Liver (tissue), 9 donors: ENCODE measurements around the gene ADAMTS1. TPM values are rescaled to one million over a fixed set of nuclear protein-coding genes. Genes with fewer than 3 reads are reported as not detected.

Experiments
- DNase-seq: peaks from one replicate; pipeline ENCODE4 v3.0.0-alpha.2; 2017; ENCODE audit warnings: low spot score
- H3K27ac ChIP-seq, 2 donors: one replicate each; pipeline ENCODE4 v1.7.0; 2013; ENCODE audit warnings: inconsistent platforms in 2 of 2, low read length in 2 of 2, control low read depth in 1 of 2, low read depth in 1 of 2, mild to moderate bottlenecking in 1 of 2
- H3K27me3 ChIP-seq, 4 donors: one replicate each; pipeline versions ENCODE4 v1.6.1 to v1.7.0; 2013; ENCODE audit warnings: low read length in 3 of 4, inconsistent platforms in 1 of 4, mild to moderate bottlenecking in 1 of 4, moderate library complexity in 1 of 4; ENCODE audit not compliant: control insufficient read depth in 4 of 4, insufficient read depth in 4 of 4
- H3K36me3 ChIP-seq, 4 donors: one replicate each; pipeline versions ENCODE4 v1.6.1 to v1.7.0; 2013; ENCODE audit warnings: low read length in 3 of 4, mild to moderate bottlenecking in 3 of 4, low read depth in 1 of 4, moderate library complexity in 1 of 4; ENCODE audit not compliant: control insufficient read depth in 4 of 4, insufficient read depth in 3 of 4
- H3K4me1 ChIP-seq, 4 donors: one replicate each; pipeline versions ENCODE4 v1.6.1 to v1.7.0; 2013; ENCODE audit warnings: low read length in 3 of 4, mild to moderate bottlenecking in 3 of 4, moderate library complexity in 1 of 4; ENCODE audit not compliant: control insufficient read depth in 4 of 4, insufficient read depth in 4 of 4
- H3K4me3 ChIP-seq, 3 donors: one replicate each; pipeline versions ENCODE4 v1.6.1 to v1.7.0; 2013; ENCODE audit warnings: low read length in 3 of 3, control low read depth in 1 of 3, low read depth in 1 of 3, mild to moderate bottlenecking in 1 of 3
- H3K9ac ChIP-seq, 2 donors: one replicate each; pipeline ENCODE4 v1.7.0; 2013; ENCODE audit warnings: low read length in 2 of 2, mild to moderate bottlenecking in 2 of 2, moderate library complexity in 2 of 2, control low read depth in 1 of 2, low read depth in 1 of 2
- H3K9me3 ChIP-seq, 4 donors: one replicate each; pipeline versions ENCODE4 v1.6.1 to v1.7.0; 2013; ENCODE audit warnings: low read length in 3 of 4; ENCODE audit not compliant: control insufficient read depth in 4 of 4
- EGR1 ChIP-seq, 2 donors: IDR thresholded peaks; 2 replicates each; pipeline ENCODE4 v1.6.1; 2016 to 2018; ENCODE audit warnings: antibody characterized with exemption in 2 of 2, low read depth in 2 of 2
- FOXA1 ChIP-seq: IDR thresholded peaks from 2 replicates; pipeline ENCODE4 v1.6.1; 2016; ENCODE audit warnings: antibody characterized with exemption
- FOXA2 ChIP-seq: IDR thresholded peaks from 2 replicates; pipeline ENCODE4 v1.6.1; 2016; ENCODE audit warnings: antibody characterized with exemption
- GABPA ChIP-seq, 2 donors: IDR thresholded peaks in 1 of 2; conservative IDR thresholded peaks in 1 of 2; 2 replicates each; pipeline ENCODE4 v1.6.1; 2016; ENCODE audit warnings: antibody characterized with exemption in 2 of 2, mild to moderate bottlenecking in 1 of 2, moderate library complexity in 1 of 2
- HNF4G ChIP-seq: IDR thresholded peaks from 2 replicates; pipeline ENCODE4 v1.6.1; 2016; ENCODE audit warnings: antibody characterized with exemption
- NR2F2 ChIP-seq: IDR thresholded peaks from 2 replicates; pipeline ENCODE4 v1.6.1; 2016; ENCODE audit warnings: antibody characterized with exemption
- RAD21 ChIP-seq, 2 donors: IDR thresholded peaks; 2 replicates each; pipeline ENCODE4 v1.6.1; 2016; ENCODE audit warnings: antibody characterized with exemption in 2 of 2, mild to moderate bottlenecking in 2 of 2
- RXRA ChIP-seq, 2 donors: IDR thresholded peaks; 2 replicates each; pipeline ENCODE4 v1.6.1; 2017 to 2018; ENCODE audit warnings: antibody characterized with exemption in 2 of 2, mild to moderate bottlenecking in 1 of 2
- SP1 ChIP-seq: IDR thresholded peaks from 2 replicates; pipeline ENCODE4 v1.6.1; 2018; ENCODE audit warnings: antibody characterized with exemption, mild to moderate bottlenecking
- TAF1 ChIP-seq: conservative IDR thresholded peaks from 2 replicates; pipeline ENCODE4 v1.6.1; 2016; ENCODE audit warnings: antibody characterized with exemption, mild to moderate bottlenecking
- YY1 ChIP-seq: IDR thresholded peaks from 2 replicates; pipeline ENCODE4 v1.6.1; 2016; ENCODE audit warnings: antibody characterized with exemption, mild to moderate bottlenecking
- WGBS: extraction: QIAGEN DNeasy Blood & Tissue Kit; methylation state at CpG from one replicate; pipeline ENCODE4 v1.1.7; 2013; 5-methylcytosine and 5-hydroxymethylcytosine counted together
- polyA plus RNA-seq, 2 donors: library from polyadenylated mRNA; stranded (reverse) in 1 of 2; unstranded in 1 of 2; fragments of 200-250 nt in 1 of 2; fragments of >200 nt in 1 of 2; fragmentation: Nextera tagmentation in 1 of 2; extraction: Ambion mirVana in 1 of 2; gene quantifications; one replicate each; pipeline versions ENCODE4 v1.2.1 to v1.2.3, GENCODE V29; 2013 to 2015
- total RNA-seq, 2 donors: library from RNA; depleted of rRNA; stranded (reverse); fragments of >200 nt; gene quantifications; one replicate each; pipeline ENCODE4 v1.2.3, GENCODE V29; 2014
- TF ChIP-seq, protein P1 (sequence below): IDR thresholded peaks from 2 replicates; pipeline ENCODE4 v1.6.1; 2016; ENCODE audit warnings: antibody characterized with exemption
- TF ChIP-seq, protein P2 (sequence below): fragments of 150-350 bp; IDR thresholded peaks from 2 replicates; pipeline ENCODE4 v1.5.1; 2017; ENCODE audit warnings: improper control_type of control experiment, low read depth, low read length; ENCODE audit not compliant: missing input control
- TF ChIP-seq, protein P3 (sequence below): IDR thresholded peaks from 2 replicates; pipeline ENCODE4 v1.6.1; 2016; ENCODE audit warnings: antibody characterized with exemption, mild to moderate bottlenecking
- TF ChIP-seq, protein P4 (sequence below): IDR thresholded peaks from 2 replicates; pipeline ENCODE4 v1.6.1; 2016; ENCODE audit warnings: antibody characterized with exemption
- donor health status: healthy.
- donor health status: healthy.
- donor health status: healthy.
- donor health status: healthy.
- donor health status: healthy.

Gene ADAMTS1
- total and polyA plus RNA-seq, 4 donors, result 3.3 to 23.1 (median 10.7) TPM

DNA sequence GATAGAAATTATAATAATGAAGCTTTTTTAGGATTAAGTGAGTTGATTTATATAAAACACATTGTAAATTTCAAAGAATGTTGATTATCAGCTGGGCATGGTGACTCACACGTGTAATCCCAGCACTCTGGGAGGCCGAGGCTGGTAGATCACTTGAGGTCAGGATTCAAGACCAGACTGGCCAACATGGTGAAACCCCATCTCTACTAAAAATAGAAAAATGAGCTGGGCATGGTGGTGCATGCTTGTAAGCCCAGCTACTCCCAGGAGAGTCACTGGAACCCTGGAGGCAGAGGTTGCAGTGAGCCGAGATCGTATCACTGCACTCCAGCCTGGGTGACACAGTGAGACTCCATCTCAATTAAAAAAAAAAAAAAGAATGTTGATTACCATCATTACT, 18.4 kb downstream of the ADAMTS1 start:
- no peak overlapping the region for H3K4me3 ChIP-seq
- H3K9me3 ChIP-seq, result peaks cover 0 to 5% (median under 1%) of the 10 kb centered on the region in 4 donors
- WGBS, result 94% methylated on average over 4 of the region's 4 CpGs
- H3K9ac ChIP-seq, result no peak overlapping the region
- H3K36me3 ChIP-seq, result no peaks in the 10 kb centered on the region
- DNase-seq, result no peak
- TF ChIP-seq, protein P1, sequence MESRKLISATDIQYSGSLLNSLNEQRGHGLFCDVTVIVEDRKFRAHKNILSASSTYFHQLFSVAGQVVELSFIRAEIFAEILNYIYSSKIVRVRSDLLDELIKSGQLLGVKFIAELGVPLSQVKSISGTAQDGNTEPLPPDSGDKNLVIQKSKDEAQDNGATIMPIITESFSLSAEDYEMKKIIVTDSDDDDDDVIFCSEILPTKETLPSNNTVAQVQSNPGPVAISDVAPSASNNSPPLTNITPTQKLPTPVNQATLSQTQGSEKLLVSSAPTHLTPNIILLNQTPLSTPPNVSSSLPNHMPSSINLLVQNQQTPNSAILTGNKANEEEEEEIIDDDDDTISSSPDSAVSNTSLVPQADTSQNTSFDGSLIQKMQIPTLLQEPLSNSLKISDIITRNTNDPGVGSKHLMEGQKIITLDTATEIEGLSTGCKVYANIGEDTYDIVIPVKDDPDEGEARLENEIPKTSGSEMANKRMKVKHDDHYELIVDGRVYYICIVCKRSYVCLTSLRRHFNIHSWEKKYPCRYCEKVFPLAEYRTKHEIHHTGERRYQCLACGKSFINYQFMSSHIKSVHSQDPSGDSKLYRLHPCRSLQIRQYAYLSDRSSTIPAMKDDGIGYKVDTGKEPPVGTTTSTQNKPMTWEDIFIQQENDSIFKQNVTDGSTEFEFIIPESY, result no peak
- TF ChIP-seq, protein P2, sequence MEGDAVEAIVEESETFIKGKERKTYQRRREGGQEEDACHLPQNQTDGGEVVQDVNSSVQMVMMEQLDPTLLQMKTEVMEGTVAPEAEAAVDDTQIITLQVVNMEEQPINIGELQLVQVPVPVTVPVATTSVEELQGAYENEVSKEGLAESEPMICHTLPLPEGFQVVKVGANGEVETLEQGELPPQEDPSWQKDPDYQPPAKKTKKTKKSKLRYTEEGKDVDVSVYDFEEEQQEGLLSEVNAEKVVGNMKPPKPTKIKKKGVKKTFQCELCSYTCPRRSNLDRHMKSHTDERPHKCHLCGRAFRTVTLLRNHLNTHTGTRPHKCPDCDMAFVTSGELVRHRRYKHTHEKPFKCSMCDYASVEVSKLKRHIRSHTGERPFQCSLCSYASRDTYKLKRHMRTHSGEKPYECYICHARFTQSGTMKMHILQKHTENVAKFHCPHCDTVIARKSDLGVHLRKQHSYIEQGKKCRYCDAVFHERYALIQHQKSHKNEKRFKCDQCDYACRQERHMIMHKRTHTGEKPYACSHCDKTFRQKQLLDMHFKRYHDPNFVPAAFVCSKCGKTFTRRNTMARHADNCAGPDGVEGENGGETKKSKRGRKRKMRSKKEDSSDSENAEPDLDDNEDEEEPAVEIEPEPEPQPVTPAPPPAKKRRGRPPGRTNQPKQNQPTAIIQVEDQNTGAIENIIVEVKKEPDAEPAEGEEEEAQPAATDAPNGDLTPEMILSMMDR, result no peak
- TF ChIP-seq NR2F2, result no peak
- no peak for TF ChIP-seq GABPA (IDR thresholded peaks at IDR 0.05 in 1 of 2, conservative IDR thresholded peaks at IDR 0.05 in 1 of 2)
- TF ChIP-seq TAF1, result no peak
- no peaks in the 10 kb centered on the region for H3K27me3 ChIP-seq
- no peak overlapping the region for H3K27ac ChIP-seq
- H3K4me1 ChIP-seq, result no peaks in the 10 kb centered on the region

DNA sequence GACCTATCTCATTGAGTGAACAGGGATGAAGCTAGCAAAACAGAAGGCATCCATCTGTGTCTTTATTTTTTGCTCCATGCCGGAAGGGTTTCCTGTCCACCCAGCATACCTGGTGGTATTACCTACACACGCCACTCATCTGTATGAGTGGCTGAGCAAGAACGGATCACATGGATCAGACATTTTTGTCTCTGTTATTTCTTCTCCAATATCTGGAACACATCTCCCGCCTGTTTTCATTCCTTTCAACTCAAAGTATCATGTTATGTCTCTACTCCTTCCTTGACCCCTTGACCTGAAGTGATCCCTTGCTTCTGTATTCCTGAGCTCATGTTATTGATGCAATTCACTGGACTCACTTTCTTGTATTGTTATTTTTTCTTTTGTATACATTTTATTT, 24.7 kb downstream of the ADAMTS1 start:
- no peaks in the 10 kb centered on the region for H3K36me3 ChIP-seq
- WGBS, result 69% methylated on average over 4 of the region's 4 CpGs

More for the DNA sequence above, 24.7 kb downstream of the ADAMTS1 start:
- Histone ChIP-seq H3K4me1 (no peaks in the 10 kb centered on the region), H3K27ac (no peak overlapping the region), H3K27me3 (no peaks in the 10 kb centered on the region), H3K4me3 (no peak overlapping the region), H3K9me3 (no peaks in the 10 kb centered on the region), H3K9ac (no peak overlapping the region)
- TF ChIP-seq HNF4G, result no peak
- TF ChIP-seq FOXA2, result no peak
- TF ChIP-seq, protein P3, sequence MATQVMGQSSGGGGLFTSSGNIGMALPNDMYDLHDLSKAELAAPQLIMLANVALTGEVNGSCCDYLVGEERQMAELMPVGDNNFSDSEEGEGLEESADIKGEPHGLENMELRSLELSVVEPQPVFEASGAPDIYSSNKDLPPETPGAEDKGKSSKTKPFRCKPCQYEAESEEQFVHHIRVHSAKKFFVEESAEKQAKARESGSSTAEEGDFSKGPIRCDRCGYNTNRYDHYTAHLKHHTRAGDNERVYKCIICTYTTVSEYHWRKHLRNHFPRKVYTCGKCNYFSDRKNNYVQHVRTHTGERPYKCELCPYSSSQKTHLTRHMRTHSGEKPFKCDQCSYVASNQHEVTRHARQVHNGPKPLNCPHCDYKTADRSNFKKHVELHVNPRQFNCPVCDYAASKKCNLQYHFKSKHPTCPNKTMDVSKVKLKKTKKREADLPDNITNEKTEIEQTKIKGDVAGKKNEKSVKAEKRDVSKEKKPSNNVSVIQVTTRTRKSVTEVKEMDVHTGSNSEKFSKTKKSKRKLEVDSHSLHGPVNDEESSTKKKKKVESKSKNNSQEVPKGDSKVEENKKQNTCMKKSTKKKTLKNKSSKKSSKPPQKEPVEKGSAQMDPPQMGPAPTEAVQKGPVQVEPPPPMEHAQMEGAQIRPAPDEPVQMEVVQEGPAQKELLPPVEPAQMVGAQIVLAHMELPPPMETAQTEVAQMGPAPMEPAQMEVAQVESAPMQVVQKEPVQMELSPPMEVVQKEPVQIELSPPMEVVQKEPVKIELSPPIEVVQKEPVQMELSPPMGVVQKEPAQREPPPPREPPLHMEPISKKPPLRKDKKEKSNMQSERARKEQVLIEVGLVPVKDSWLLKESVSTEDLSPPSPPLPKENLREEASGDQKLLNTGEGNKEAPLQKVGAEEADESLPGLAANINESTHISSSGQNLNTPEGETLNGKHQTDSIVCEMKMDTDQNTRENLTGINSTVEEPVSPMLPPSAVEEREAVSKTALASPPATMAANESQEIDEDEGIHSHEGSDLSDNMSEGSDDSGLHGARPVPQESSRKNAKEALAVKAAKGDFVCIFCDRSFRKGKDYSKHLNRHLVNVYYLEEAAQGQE, result no peak
- TF ChIP-seq EGR1 (IDR thresholded peaks at IDR 0.05; ENCODE audit: low read depth in 2 of 2), result no peak
- TF ChIP-seq GABPA (IDR thresholded peaks at IDR 0.05 in 1 of 2, conservative IDR thresholded peaks at IDR 0.05 in 1 of 2), result no peak
- TF ChIP-seq, protein P1, result no peak
- no peak for TF ChIP-seq FOXA1
- TF ChIP-seq, protein P4, sequence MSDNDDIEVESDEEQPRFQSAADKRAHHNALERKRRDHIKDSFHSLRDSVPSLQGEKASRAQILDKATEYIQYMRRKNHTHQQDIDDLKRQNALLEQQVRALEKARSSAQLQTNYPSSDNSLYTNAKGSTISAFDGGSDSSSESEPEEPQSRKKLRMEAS, result no peak
- TF ChIP-seq YY1, result no peak
- no peak for TF ChIP-seq TAF1
- TF ChIP-seq SP1, result no peak
- no peak for TF ChIP-seq NR2F2
- TF ChIP-seq RXRA (IDR thresholded peaks at IDR 0.05), result no peak
- no peak for TF ChIP-seq RAD21 (IDR thresholded peaks at IDR 0.05)
- no peak for DNase-seq
